Neuronal stem cell (in vitro differentiated cells): ENCODE results near the gene LRRC74A.

ENCODE experiments used
- DNase-seq: peaks from one replicate; pipeline ENCODE4 v3.0.0-alpha.2; 2013; ENCODE audit warnings: low spot score
- H2AFZ ChIP-seq: one replicate; pipeline ENCODE4 v1.6.1; 2013; ENCODE audit warnings: mild to moderate bottlenecking, low read length, inconsistent platforms
- H2AK5ac ChIP-seq: 2 replicates; pipeline ENCODE4 v1.6.1; 2013; ENCODE audit warnings: low read depth, mild to moderate bottlenecking, inconsistent platforms, low read length, moderate library complexity, mixed read lengths
- H2BK120ac ChIP-seq: 2 replicates; pipeline ENCODE4 v1.6.1; 2013; ENCODE audit warnings: low read depth, mild to moderate bottlenecking, inconsistent platforms, low read length, moderate library complexity, mixed read lengths
- H2BK12ac ChIP-seq: one replicate; pipeline ENCODE4 v1.6.1; 2013; ENCODE audit warnings: low read length, inconsistent platforms
- H2BK15ac ChIP-seq: 2 replicates; pipeline ENCODE4 v1.6.1; 2013; ENCODE audit warnings: mild to moderate bottlenecking, low read length, inconsistent platforms, mixed read lengths
- H2BK5ac ChIP-seq: one replicate; pipeline ENCODE4 v1.6.1; 2013; ENCODE audit warnings: inconsistent platforms, mild to moderate bottlenecking, low read length, moderate library complexity
- H3K14ac ChIP-seq: one replicate; pipeline ENCODE4 v1.6.1; 2013; ENCODE audit warnings: low read length, inconsistent platforms
- H3K18ac ChIP-seq: 2 replicates; pipeline ENCODE4 v1.6.1; 2013; ENCODE audit warnings: low read length, inconsistent platforms
- H3K23ac ChIP-seq: 2 replicates; pipeline ENCODE4 v1.6.1; 2013; ENCODE audit warnings: low read depth, mild to moderate bottlenecking, mixed read lengths, low read length, inconsistent platforms; ENCODE audit not compliant: poor library complexity
- H3K27ac ChIP-seq: replicated peaks from 3 replicates; pipeline ENCODE4 v1.5.1; 2013; ENCODE audit warnings: low read length, inconsistent platforms
- H3K27me3 ChIP-seq, 3 experiments: 2 replicates each; pipeline ENCODE4 v1.6.1; 2013; ENCODE audit warnings: low read length in 3 of 3, mild to moderate bottlenecking in 2 of 3, inconsistent platforms in 1 of 3, low read depth in 1 of 3, mixed read lengths in 1 of 3, moderate library complexity in 1 of 3; ENCODE audit not compliant: control insufficient read depth in 3 of 3, insufficient read depth in 3 of 3
- H3K36me3 ChIP-seq, 2 donors: replicated peaks in 1 of 2; 2 replicates each; pipeline ENCODE4 v1.6.1; 2013; ENCODE audit warnings: low read length in 2 of 2; ENCODE audit not compliant: control insufficient read depth in 2 of 2, insufficient read depth in 2 of 2
- H3K4ac ChIP-seq: 2 replicates; pipeline ENCODE4 v1.6.1; 2013; ENCODE audit warnings: inconsistent platforms, mild to moderate bottlenecking, low read length, moderate library complexity
- H3K4me1 ChIP-seq, 2 donors: 1 replicate in 1 of 2; 2 replicates in 1 of 2; pipeline ENCODE4 v1.6.1; 2013; ENCODE audit warnings: low read length in 2 of 2, low read depth in 1 of 2; ENCODE audit not compliant: control insufficient read depth in 2 of 2, insufficient read depth in 1 of 2
- H3K4me2 ChIP-seq: one replicate; pipeline ENCODE4 v1.6.1; 2013; ENCODE audit warnings: mild to moderate bottlenecking, low read length, inconsistent platforms; ENCODE audit not compliant: insufficient read depth, poor library complexity, severe bottlenecking
- H3K4me3 ChIP-seq, 2 donors: 2 replicates each; pipeline ENCODE4 v1.5.1; 2013; ENCODE audit warnings: low read length in 2 of 2, mild to moderate bottlenecking in 2 of 2, inconsistent platforms in 1 of 2, moderate library complexity in 1 of 2
- H3K79me1 ChIP-seq: one replicate; pipeline ENCODE4 v1.6.1; 2013; ENCODE audit warnings: low read depth, mild to moderate bottlenecking, inconsistent platforms, low read length, moderate library complexity
- H3K9ac ChIP-seq: one replicate; pipeline ENCODE4 v1.6.1; 2013; ENCODE audit warnings: mild to moderate bottlenecking, low read depth, low read length, inconsistent platforms; ENCODE audit not compliant: poor library complexity
- H3K9me3 ChIP-seq, 2 donors: replicated peaks in 1 of 2; 2 replicates each; pipeline versions ENCODE3 to v1.6.1; 2013; ENCODE audit warnings: low read length in 2 of 2, mild to moderate bottlenecking in 2 of 2, inconsistent platforms in 1 of 2, low read depth in 1 of 2, mixed read lengths in 1 of 2, moderate library complexity in 1 of 2; ENCODE audit not compliant: control insufficient read depth in 2 of 2, insufficient read depth in 1 of 2
- H4K8ac ChIP-seq: one replicate; pipeline ENCODE4 v1.6.1; 2013; ENCODE audit warnings: low read depth, mild to moderate bottlenecking, inconsistent platforms, low read length, moderate library complexity
- H4K91ac ChIP-seq: one replicate; pipeline ENCODE4 v1.6.1; 2013; ENCODE audit warnings: low read length, low read depth, mild to moderate bottlenecking, inconsistent platforms; ENCODE audit not compliant: poor library complexity
- WGBS, 2 donors: extraction: QIAGEN DNeasy Blood & Tissue Kit; methylation state at CpG; one replicate each; pipeline ENCODE4 v1.1.7; 2013; ENCODE audit warnings: missing lambda C conversion rate in 2 of 2, mixed read lengths in 1 of 2; ENCODE audit not compliant: insufficient read length in 2 of 2, insufficient replicate concordance in 1 of 2; ENCODE audit errors: extremely low coverage in 2 of 2; 5-methylcytosine and 5-hydroxymethylcytosine counted together

LRRC74A gene

DNA sequence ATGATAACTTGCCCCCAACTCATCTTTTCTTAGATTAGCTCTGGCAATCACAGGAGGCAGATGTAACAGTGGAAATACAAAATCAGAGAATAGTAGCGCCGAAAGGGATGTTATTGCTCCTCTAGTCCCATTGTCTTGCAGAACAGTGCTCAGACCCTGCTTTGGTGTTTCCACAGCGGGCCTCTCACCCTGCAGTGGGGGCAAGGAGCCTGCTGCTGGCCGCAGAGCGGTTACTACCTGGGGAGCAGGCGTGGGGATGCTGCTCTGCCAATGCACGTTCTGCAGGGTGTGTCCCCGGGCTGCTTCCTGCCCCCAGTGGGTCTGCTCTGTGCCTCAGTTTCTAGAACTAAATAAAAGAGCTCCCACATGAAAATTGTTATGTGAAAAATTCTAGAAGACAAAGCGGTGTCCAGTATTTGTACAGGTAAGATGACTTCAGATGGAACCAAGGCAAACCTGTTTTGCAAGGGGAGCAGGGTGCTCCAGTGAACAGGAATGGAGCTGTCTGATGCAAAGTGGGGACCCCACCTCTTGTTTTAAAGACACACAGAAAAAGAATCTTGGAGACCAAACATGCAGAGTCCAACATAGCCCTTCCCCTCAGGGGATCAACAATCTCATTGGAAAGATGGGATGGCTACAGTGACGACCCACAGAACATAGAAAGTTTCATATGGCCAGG lies 35.5 kb downstream of the LRRC74A start:
- Histone ChIP-seq H3K4me1 (peaks cover 3 to 4% of the 10 kb centered on the region in 2 donors), H3K4ac (no peak overlapping the region), H4K91ac (no peak overlapping the region), H2BK120ac (no peak overlapping the region), H3K27me3 (peaks cover 0 to 21% (median 0%) of the 10 kb centered on the region in 3 experiments), H2AFZ (no peak overlapping the region), H3K27ac (no peak overlapping the region), H3K36me3 (no peaks in the 10 kb centered on the region), H2BK12ac (no peak overlapping the region), H2BK5ac (no peak overlapping the region), H3K9me3 (no peaks in the 10 kb centered on the region), H4K8ac (no peak overlapping the region), H3K23ac (no peak overlapping the region), H2AK5ac (no peak overlapping the region), H2BK15ac (no peak overlapping the region), H3K4me2 (no peak overlapping the region), H3K18ac (no peak overlapping the region), H3K79me1 (no peaks in the 10 kb centered on the region), H3K9ac (no peak overlapping the region), H3K4me3 (no peak overlapping the region), H3K14ac (no peak overlapping the region)
- DNase-seq, result no peak
- WGBS, 2 donors, result no CpG with 5 or more reads among the region's 10 CpGs

DNA sequence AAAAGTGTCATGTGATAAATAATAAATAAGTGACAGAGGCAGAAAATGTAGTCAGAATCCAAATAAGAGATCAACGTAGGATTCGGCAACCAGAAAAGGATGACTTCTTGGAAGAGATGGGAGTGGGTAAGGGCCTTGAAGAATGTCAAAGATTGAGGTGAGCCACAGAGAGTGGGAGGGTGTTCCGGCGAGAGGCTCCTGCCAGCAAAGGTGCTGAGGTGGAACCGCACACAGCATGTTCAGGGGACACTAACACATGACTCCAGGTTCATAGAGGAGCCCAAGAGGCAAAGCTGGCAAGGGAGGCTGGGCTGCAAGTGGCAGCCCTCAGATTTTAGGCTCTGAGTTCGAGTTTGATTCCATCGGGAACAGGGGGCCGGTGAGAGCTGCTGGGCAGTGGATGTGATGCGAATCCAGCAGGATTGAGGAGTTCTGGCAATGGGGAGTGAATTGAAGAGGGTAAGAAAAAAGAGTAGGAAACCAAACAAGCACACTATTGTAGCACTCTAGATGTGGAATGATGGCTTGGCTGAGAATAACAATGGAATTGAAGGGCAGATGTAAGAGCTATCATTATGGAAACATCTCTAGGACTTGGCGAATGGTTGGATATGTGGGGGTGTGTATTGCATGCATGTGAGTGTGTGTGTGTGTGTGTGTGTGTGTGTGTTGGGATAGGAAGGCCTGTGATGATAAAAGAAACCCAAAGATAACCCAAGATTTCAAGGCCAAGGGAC lies 36.5 kb downstream of the LRRC74A start:
- Histone ChIP-seq H3K23ac (no peak overlapping the region), H3K27me3 (peaks cover 0 to 21% (median 0%) of the 10 kb centered on the region in 3 experiments), H4K91ac (no peak overlapping the region), H3K36me3 (no peaks in the 10 kb centered on the region), H2BK5ac (no peak overlapping the region), H2BK120ac (no peak overlapping the region), H2BK15ac (no peak overlapping the region), H3K4me2 (no peak overlapping the region), H3K4me3 (no peak overlapping the region), H3K9me3 (no peaks in the 10 kb centered on the region), H4K8ac (no peak overlapping the region), H2AFZ (no peak overlapping the region), H3K27ac (no peak overlapping the region), H3K18ac (no peak overlapping the region), H3K14ac (no peak overlapping the region), H2BK12ac (no peak overlapping the region), H3K4me1 (peaks cover 4 to 8% of the 10 kb centered on the region in 2 donors), H3K9ac (no peak overlapping the region), H3K4ac (no peak overlapping the region), H2AK5ac (no peak overlapping the region), H3K79me1 (no peaks in the 10 kb centered on the region)
- no peak for DNase-seq
- no CpG with 5 or more reads among the region's 10 CpGs for WGBS, 2 donors

DNA sequence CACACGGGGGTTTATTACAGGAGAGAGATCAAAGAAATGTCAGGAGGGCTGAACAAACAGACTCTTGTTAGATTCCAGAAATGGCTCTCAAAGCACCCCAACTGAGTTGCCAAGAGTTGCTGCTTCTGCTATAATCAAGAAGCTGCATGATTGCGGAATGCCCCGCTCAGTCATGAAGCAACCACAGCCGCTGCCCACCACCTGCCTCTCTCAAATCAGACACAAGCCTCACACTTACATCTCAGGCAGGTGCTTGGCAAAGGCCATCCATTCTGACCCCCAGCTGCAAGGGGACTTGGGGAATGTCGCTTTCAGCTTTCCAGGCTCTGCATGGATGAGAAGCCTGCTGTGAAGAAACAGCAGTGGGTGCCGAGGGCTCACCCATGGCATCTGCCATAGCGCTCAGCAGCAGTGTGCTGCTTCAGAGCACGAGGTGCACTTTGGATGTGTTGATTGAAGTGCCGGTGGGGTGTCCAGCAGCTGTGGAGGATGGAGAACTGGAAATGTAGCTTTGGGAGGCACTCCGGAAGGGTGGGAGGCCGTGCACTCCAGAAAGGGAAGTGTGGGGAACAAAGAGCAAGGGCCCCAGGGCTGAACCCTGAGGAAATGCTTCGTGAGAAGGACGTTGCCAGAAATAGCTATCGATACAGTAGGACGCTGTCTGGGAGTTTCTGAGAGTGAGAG lies 37.7 kb downstream of the LRRC74A start:
- peaks cover 4 to 8% of the 10 kb centered on the region in 2 donors for H3K4me1 ChIP-seq
- peak overlapping the region; percentile 25 for H3K23ac ChIP-seq
- no peak overlapping the region for H3K9ac ChIP-seq
- H3K4me2 ChIP-seq, result no peak overlapping the region
- H2AK5ac ChIP-seq, result no peak overlapping the region
- no peak overlapping the region for H3K4ac ChIP-seq
- H4K8ac ChIP-seq, result no peak overlapping the region
- no peaks in the 10 kb centered on the region for H3K9me3 ChIP-seq
- H2AFZ ChIP-seq, result peak overlapping the region; percentile 71
- no peak overlapping the region for H3K27ac ChIP-seq
- no peak overlapping the region for H3K14ac ChIP-seq
- no peak for DNase-seq
- no peak overlapping the region for H4K91ac ChIP-seq
- no peaks in the 10 kb centered on the region for H3K36me3 ChIP-seq
- no CpG with 5 or more reads among the region's 15 CpGs for WGBS, 2 donors
- no peak overlapping the region for H2BK12ac ChIP-seq
- H3K79me1 ChIP-seq, result no peaks in the 10 kb centered on the region
- peak overlapping the region; percentile 11 for H3K18ac ChIP-seq
- no peak overlapping the region for H2BK5ac ChIP-seq
- H2BK15ac ChIP-seq, result no peak overlapping the region
- no peak overlapping the region for H3K4me3 ChIP-seq
- peaks cover 0 to 21% (median 2%) of the 10 kb centered on the region in 3 experiments for H3K27me3 ChIP-seq
- no peak overlapping the region for H2BK120ac ChIP-seq

DNA sequence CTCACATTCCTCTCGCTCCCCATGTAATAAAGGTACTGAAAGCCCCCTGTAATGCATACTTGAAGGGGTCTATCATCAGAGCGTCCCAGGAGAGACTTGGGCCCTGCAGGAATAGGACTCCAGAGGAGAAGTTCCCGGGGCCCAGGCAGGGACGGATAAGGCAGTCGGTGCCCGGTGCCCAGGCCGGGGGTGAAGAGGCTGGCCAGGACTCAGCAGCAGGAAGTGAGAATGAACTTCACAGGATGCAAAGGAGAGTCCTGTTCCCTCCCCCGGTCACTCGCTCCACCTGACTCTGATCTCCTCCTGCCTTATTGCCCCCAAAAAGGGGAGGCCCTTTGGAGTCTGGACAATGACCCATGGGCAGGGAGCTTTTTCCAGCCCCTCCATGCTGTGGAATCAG lies 40.2 kb downstream of the LRRC74A start:
- H2AFZ ChIP-seq, result no peak overlapping the region
- H3K23ac ChIP-seq, result no peak overlapping the region
- H3K4me2 ChIP-seq, result no peak overlapping the region
- no peak overlapping the region for H3K4ac ChIP-seq
- no peak overlapping the region for H4K91ac ChIP-seq
- H2BK15ac ChIP-seq, result no peak overlapping the region
- H3K14ac ChIP-seq, result no peak overlapping the region
- H2AK5ac ChIP-seq, result no peak overlapping the region
- peaks cover 0 to 10% (median 2%) of the 10 kb centered on the region in 3 experiments for H3K27me3 ChIP-seq
- H3K9me3 ChIP-seq, result no peaks in the 10 kb centered on the region
- H3K4me3 ChIP-seq, result no peak overlapping the region
- no peak for DNase-seq
- no peak overlapping the region for H3K27ac ChIP-seq
- no peak overlapping the region for H3K18ac ChIP-seq
- H4K8ac ChIP-seq, result no peak overlapping the region
- H2BK12ac ChIP-seq, result no peak overlapping the region
- no peaks in the 10 kb centered on the region for H3K36me3 ChIP-seq
- H2BK120ac ChIP-seq, result no peak overlapping the region
- H3K9ac ChIP-seq, result no peak overlapping the region
- H3K4me1 ChIP-seq, result peaks cover 4 to 8% of the 10 kb centered on the region in 2 donors
- H2BK5ac ChIP-seq, result no peak overlapping the region
- no CpG with 5 or more reads among the region's 9 CpGs for WGBS, 2 donors
- no peaks in the 10 kb centered on the region for H3K79me1 ChIP-seq
